Activated CD4-positive, alpha-beta T cell treated with anti-CD3 and anti-CD28 coated beads, Interleukin-2, amount 50 U/mL, for 1 hour (primary cell): ENCODE results near the gene PRUNE2.
"Not testable (repeated sequence)": the region's sequence is repeated elsewhere in the genome, so short reads cannot be mapped to it uniquely, and the experiment has no call there.

Experiments
- DNase-seq: peaks from one replicate; pipeline ENCODE4 v3.0.0-alpha.2; 2020

Gene PRUNE2

GRCh38 chr9:76593961-76594735 is 311.8 kb downstream of the PRUNE2 start:
- DNase-seq: not testable (repeated sequence)

- no peak for DNase-seq
Measured at GRCh38 chr9:76592974-76593347, 313.0 kb downstream of the PRUNE2 start.

- no peak for DNase-seq
Measured at GRCh38 chr9:76592091-76592973, 313.6 kb downstream of the PRUNE2 start.

- DNase-seq: no peak
Measured at GRCh38 chr9:76591256-76591950, 314.5 kb downstream of the PRUNE2 start.

GRCh38 chr9:76588316-76588715 is 317.6 kb downstream of the PRUNE2 start:
- DNase-seq: no peak

GRCh38 chr9:76586390-76587314 is 319.3 kb downstream of the PRUNE2 start:
- DNase-seq: no peak

- no peak for DNase-seq
Measured at GRCh38 chr9:76585487-76586389, 320.2 kb downstream of the PRUNE2 start.

- no peak for DNase-seq
Measured at GRCh38 chr9:76583256-76583655, 322.7 kb downstream of the PRUNE2 start.

GRCh38 chr9:76581731-76582130 is 324.2 kb downstream of the PRUNE2 start:
- DNase-seq: no peak

- DNase-seq: no peak
Measured at GRCh38 chr9:76580820-76581219, 325.1 kb downstream of the PRUNE2 start.

GRCh38 chr9:76580188-76580587 is 325.7 kb downstream of the PRUNE2 start:
- no peak for DNase-seq

- DNase-seq: peak; percentile 1
Measured at GRCh38 chr9:76576344-76576743, 329.6 kb downstream of the PRUNE2 start.

- DNase-seq: no peak
Measured at GRCh38 chr9:76575761-76576160, 330.2 kb downstream of the PRUNE2 start.

GRCh38 chr9:76573905-76574760 is 331.8 kb downstream of the PRUNE2 start:
- DNase-seq: no peak

- no peak for DNase-seq
Measured at GRCh38 chr9:76573408-76573807, 332.5 kb downstream of the PRUNE2 start.

- no peak for DNase-seq
Measured at GRCh38 chr9:76572151-76572550, 333.8 kb downstream of the PRUNE2 start.

- DNase-seq: no peak
Measured at GRCh38 chr9:76571743-76572146, 334.2 kb downstream of the PRUNE2 start.

- no peak for DNase-seq
Measured at GRCh38 chr9:76571288-76571687, 334.6 kb downstream of the PRUNE2 start.

- no peak for DNase-seq
Measured at GRCh38 chr9:76570826-76571225, 335.1 kb downstream of the PRUNE2 start.

- no peak for DNase-seq
Measured at GRCh38 chr9:76567086-76567485, 338.8 kb downstream of the PRUNE2 start.
